Inflammatory macrophage (primary cell): ENCODE data around the gene GPR32.
"Not testable (repeated sequence)": the region's sequence is repeated elsewhere in the genome, so short reads cannot be mapped to it uniquely, and the experiment has no call there.

Experiments
- DNase-seq, 2 donors: peaks; one replicate each; pipeline ENCODE4 v3.0.0-alpha.2; 2020 to 2022

Gene GPR32

GRCh38 chr19:50804420-50805272 is 34.4 kb downstream of the GPR32 start:
- peak; percentile 98 to 99 for DNase-seq

GRCh38 chr19:50808856-50809255 is 38.6 kb downstream of the GPR32 start:
- no peak for DNase-seq

GRCh38 chr19:50811622-50812238 is 41.5 kb downstream of the GPR32 start:
- not testable (repeated sequence) for DNase-seq

GRCh38 chr19:50812474-50812873 is 42.2 kb downstream of the GPR32 start:
- no peak for DNase-seq

GRCh38 chr19:50814883-50815282 is 44.6 kb downstream of the GPR32 start:
- no peak for DNase-seq

GRCh38 chr19:50815439-50815838 is 45.2 kb downstream of the GPR32 start:
- no peak for DNase-seq

- peak; percentile 25 to 28 for DNase-seq
Measured at GRCh38 chr19:50817941-50818858, 47.9 kb downstream of the GPR32 start.

- no peak for DNase-seq
Measured at GRCh38 chr19:50818859-50819472, 48.7 kb downstream of the GPR32 start.

GRCh38 chr19:50819636-50820035 is 49.4 kb downstream of the GPR32 start:
- DNase-seq: no peak

- DNase-seq: no peak
Measured at GRCh38 chr19:50820086-50820485, 49.8 kb downstream of the GPR32 start.

- DNase-seq: no peak
Measured at GRCh38 chr19:50820549-50821247, 50.4 kb downstream of the GPR32 start.

- DNase-seq: no peak
Measured at GRCh38 chr19:50821248-50821612, 51.0 kb downstream of the GPR32 start.
